Measurements from ENCODE around the gene ZNHIT1.

The ZNHIT1 gene

GRCh38 chr7:101226721-101227120 lies 8.8 kb downstream of the ZNHIT1 start:
- no peak for TF ChIP-seq CTCF (IDR thresholded peaks at IDR 0.05; ENCODE audit: low read depth, low read length, missing control alignments)
- DNase-seq (ENCODE audit: low read depth) = no peak
- in situ Hi-C loops (cut with HindIII; ENCODE audit: low sequenced_read_pairs) = no loop called here
- H3K4me3 ChIP-seq (ENCODE audit: low read depth, low read length) = no peak overlapping the region

- no peak overlapping the region for H3K4me3 ChIP-seq (ENCODE audit: low read depth, low read length)
- in situ Hi-C loops (cut with HindIII; ENCODE audit: low sequenced_read_pairs) = no loop called here
- TF ChIP-seq CTCF (IDR thresholded peaks at IDR 0.05; ENCODE audit: low read depth, low read length, missing control alignments) = no peak
- no peak for DNase-seq (ENCODE audit: low read depth)
Measured at GRCh38 chr7:101231644-101232043, 13.7 kb downstream of the ZNHIT1 start.

GRCh38 chr7:101232141-101232850 lies 14.3 kb downstream of the ZNHIT1 start:
- H3K4me3 ChIP-seq (ENCODE audit: low read depth, low read length) = peak overlapping the region; percentile 14
- in situ Hi-C loops (cut with HindIII; ENCODE audit: low sequenced_read_pairs) = no loop called here
- no peak for TF ChIP-seq CTCF (IDR thresholded peaks at IDR 0.05; ENCODE audit: low read depth, low read length, missing control alignments)
- DNase-seq (ENCODE audit: low read depth) = no peak

GRCh38 chr7:101233907-101234547 lies 16.1 kb downstream of the ZNHIT1 start:
- in situ Hi-C loops (cut with HindIII; ENCODE audit: low sequenced_read_pairs) = no loop called here
- TF ChIP-seq CTCF (IDR thresholded peaks at IDR 0.05; ENCODE audit: low read depth, low read length, missing control alignments) = no peak
- DNase-seq (ENCODE audit: low read depth) = no peak
- no peak overlapping the region for H3K4me3 ChIP-seq (ENCODE audit: low read depth, low read length)

GRCh38 chr7:101234636-101235035 lies 16.7 kb downstream of the ZNHIT1 start:
- in situ Hi-C loops (cut with HindIII; ENCODE audit: low sequenced_read_pairs) = no loop called here

GRCh38 chr7:101235050-101235449 lies 17.1 kb downstream of the ZNHIT1 start:
- in situ Hi-C loops (cut with HindIII; ENCODE audit: low sequenced_read_pairs) = no loop called here
- no peak for DNase-seq (ENCODE audit: low read depth)
- H3K4me3 ChIP-seq (ENCODE audit: low read depth, low read length) = no peak overlapping the region
- peak; percentile 35 for TF ChIP-seq CTCF (IDR thresholded peaks at IDR 0.05; ENCODE audit: low read depth, low read length, missing control alignments)

More at GRCh38 chr7:101234636-101235035, 16.7 kb downstream of the ZNHIT1 start:
- no peak overlapping the region for H3K4me3 ChIP-seq (ENCODE audit: low read depth, low read length)
- TF ChIP-seq CTCF (IDR thresholded peaks at IDR 0.05; ENCODE audit: low read depth, low read length, missing control alignments) = no peak
- no peak for DNase-seq (ENCODE audit: low read depth)
